Right atrium auricular region (tissue), 2 donors: ENCODE results near the gene ASB4. TPM values are rescaled to one million over a fixed set of nuclear protein-coding genes. Genes with fewer than 3 reads are reported as not detected.

ENCODE experiments used
- DNase-seq: peaks from one replicate; pipeline ENCODE4 v3.0.0-alpha.2; 2019; ENCODE audit warnings: low spot score
- H3K27ac ChIP-seq, 2 donors: fragments of 200-600 bp; sonication (generic); 1 replicate in 1 of 2; 2 replicates in 1 of 2; pipeline ENCODE4 v1.5.1; 2016 to 2019
- H3K27me3 ChIP-seq, 2 donors: fragments of 200-600 bp; sonication (generic); one replicate each; pipeline versions ENCODE4 v1.5.1 to v1.6.0; 2017 to 2019
- H3K36me3 ChIP-seq: fragments of 200-600 bp; sonication (generic); one replicate; pipeline ENCODE4 v1.5.1; 2016
- H3K4me1 ChIP-seq, 2 donors: fragments of 200-600 bp; sonication (generic); one replicate each; pipeline versions ENCODE4 v1.5.1 to v1.6.0; 2017 to 2019
- H3K4me3 ChIP-seq, 2 donors: fragments of 200-600 bp; sonication (generic); 1 replicate in 1 of 2; 2 replicates in 1 of 2; pipeline ENCODE4 v1.5.1; 2017 to 2019; ENCODE audit warnings: mild to moderate bottlenecking in 1 of 2, moderate library complexity in 1 of 2
- H3K9me3 ChIP-seq, 2 donors: fragments of 200-600 bp; sonication (generic); one replicate each; pipeline ENCODE4 v1.5.1; 2019
- CTCF ChIP-seq, 2 donors: fragments of 200-600 bp; sonication (generic); IDR thresholded peaks; one replicate each; pipeline ENCODE4 v1.5.1; 2019; ENCODE audit warnings: antibody characterized with exemption in 2 of 2
- total RNA-seq, 2 donors: library from RNA; depleted of rRNA; stranded (reverse); fragments of >200 nt; gene quantifications; one replicate each; pipeline ENCODE4 v1.1.0, GENCODE V29; 2016

Gene ASB4
- total RNA-seq, 2 donors from 2014 or later, result 1.5 to 4.6 TPM

DNA sequence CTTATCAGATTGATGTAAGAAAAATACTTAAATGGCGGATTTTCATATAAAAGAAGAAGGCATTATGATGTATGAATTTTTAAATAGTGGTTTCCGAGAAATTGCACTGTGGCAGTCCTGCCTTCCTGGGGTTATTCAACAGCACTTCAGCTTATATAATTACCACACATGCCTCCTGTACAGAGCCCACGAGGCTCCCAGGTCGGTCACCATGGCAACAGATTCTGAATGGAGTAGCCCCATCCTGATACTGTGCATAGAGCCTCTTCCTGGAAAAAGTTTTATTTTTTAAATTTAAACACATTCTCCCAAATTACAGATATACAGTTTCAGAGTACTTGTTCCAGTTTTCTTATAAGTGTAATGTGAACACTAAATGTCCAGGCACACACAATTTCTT, 15.9 kb upstream of the ASB4 start:
- no peak for DNase-seq
- TF ChIP-seq CTCF (IDR thresholded peaks at IDR 0.05), result no peak
- Histone ChIP-seq H3K27ac (no peak overlapping the region), H3K27me3 (no peaks in the 10 kb centered on the region), H3K9me3 (no peaks in the 10 kb centered on the region), H3K36me3 (no peaks in the 10 kb centered on the region), H3K4me3 (no peak overlapping the region), H3K4me1 (no peaks in the 10 kb centered on the region)

- Histone ChIP-seq H3K27ac (no peak overlapping the region), H3K36me3 (no peaks in the 10 kb centered on the region), H3K9me3 (no peaks in the 10 kb centered on the region), H3K4me1 (no peaks in the 10 kb centered on the region), H3K27me3 (no peaks in the 10 kb centered on the region), H3K4me3 (no peak overlapping the region)
- no peak for TF ChIP-seq CTCF (IDR thresholded peaks at IDR 0.05)
- DNase-seq, result no peak
These were observed 15.3 kb upstream of the ASB4 start for GRCh38 chr7:95470452-95470851.

DNA sequence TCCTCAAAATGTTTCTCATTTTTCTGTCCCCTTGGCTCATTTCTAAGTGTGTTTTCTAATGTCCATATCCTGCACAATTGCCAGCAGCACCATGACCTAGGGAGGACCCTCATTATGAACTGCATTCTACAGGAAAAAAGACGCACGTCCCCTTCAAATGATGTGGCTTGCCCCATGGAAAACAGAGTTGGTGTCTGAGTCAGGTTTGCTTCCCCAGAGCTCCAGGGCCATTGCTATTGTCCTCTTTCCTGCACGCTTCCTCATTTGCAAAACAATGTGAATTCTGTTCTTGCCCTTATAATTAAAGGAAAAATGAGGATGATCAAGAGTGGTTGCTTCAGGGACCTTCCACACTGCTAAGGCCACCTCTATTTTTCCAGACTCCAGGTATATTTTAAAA, 14.7 kb upstream of the ASB4 start:
- no peaks in the 10 kb centered on the region for H3K9me3 ChIP-seq
- no peak overlapping the region for H3K4me3 ChIP-seq
- no peak for DNase-seq
- no peak for TF ChIP-seq CTCF (IDR thresholded peaks at IDR 0.05)
- H3K27ac ChIP-seq, result no peak overlapping the region
- H3K36me3 ChIP-seq, result no peaks in the 10 kb centered on the region
- H3K27me3 ChIP-seq, result no peaks in the 10 kb centered on the region
- H3K4me1 ChIP-seq, result no peaks in the 10 kb centered on the region

DNA sequence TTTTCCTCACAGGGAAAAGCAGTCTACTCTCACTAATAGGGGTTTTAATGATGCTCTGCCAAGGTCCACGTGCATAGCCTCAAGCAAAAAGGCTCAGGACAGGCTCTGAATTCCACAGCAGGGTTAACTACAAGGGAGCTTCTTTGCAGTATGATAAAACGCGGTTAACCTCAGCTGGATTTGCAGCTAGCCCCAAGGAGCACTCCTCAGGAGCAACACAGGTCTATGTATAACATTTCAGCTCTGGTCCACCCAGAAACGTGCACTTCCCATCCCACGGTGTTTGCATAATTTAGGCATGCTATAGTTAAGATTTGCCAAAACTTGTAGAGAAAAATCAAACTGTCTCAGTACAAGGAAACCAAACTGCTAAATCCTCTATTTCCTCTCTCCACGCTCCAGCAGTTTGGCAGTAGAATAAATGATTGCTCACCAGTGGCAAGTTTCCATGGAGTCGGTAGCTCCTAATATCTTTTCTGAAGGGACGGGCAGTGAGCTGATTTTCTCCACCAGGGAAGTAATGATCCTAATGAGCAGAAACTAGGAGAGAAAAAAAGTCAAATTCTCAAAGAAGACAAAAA, 13.1 kb upstream of the ASB4 start:
- H3K4me1 ChIP-seq, result no peaks in the 10 kb centered on the region
- H3K36me3 ChIP-seq, result no peaks in the 10 kb centered on the region
- no peak overlapping the region for H3K4me3 ChIP-seq
- DNase-seq, result no peak
- H3K9me3 ChIP-seq, result no peaks in the 10 kb centered on the region
- H3K27me3 ChIP-seq, result no peaks in the 10 kb centered on the region
- no peak overlapping the region for H3K27ac ChIP-seq
- TF ChIP-seq CTCF (IDR thresholded peaks at IDR 0.05), result no peak

DNA sequence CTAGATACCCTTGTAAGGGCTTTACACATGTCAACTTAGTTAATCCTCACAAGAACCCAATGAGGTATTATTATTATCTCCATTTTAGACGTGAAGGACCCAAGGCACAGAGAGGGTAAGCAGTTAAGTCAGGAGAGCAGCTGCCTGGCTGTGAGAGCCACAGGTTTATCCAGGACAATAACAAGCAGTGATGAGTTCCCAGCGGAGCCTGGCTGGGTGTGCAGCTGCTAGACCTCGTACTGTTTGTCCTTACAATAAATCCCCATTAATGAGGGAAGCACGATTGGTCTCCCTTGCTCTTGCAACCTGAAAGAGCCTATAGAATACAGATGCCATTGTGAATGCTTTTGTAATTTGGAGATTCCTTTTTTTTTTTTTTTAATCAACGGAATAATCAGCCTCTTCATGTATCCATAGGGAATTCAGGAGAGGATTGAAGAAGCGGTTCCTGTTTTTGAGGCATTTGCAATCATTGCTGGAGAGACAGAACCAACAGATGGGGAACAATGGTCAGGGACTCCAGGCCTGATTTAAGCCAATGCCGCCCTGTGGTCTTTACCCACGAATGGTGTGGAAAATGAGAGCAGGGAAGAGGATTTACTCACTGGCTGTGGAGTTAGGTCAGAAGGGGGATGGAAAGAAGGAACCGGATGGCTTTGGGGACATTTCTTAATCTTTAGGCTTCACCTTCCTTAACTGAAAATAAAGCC, 12.3 kb upstream of the ASB4 start:
- Histone ChIP-seq H3K36me3 (no peaks in the 10 kb centered on the region), H3K4me1 (no peaks in the 10 kb centered on the region), H3K27me3 (no peaks in the 10 kb centered on the region), H3K27ac (no peak overlapping the region), H3K9me3 (no peaks in the 10 kb centered on the region), H3K4me3 (no peak overlapping the region)
- no peak for TF ChIP-seq CTCF (IDR thresholded peaks at IDR 0.05)
- no peak for DNase-seq
